ENCODE measurements around the gene PAX2. TPM values are rescaled to one million over a fixed set of nuclear protein-coding genes. Genes with fewer than 3 reads are reported as not detected.
A peak's percentile ranks its signal among the peaks of the same experiment; 100 is the strongest.

PAX2 gene
- total and polyA plus RNA-seq, 4 donors: not detected

- intact Hi-C loops (cut with DNase I): loop anchor here in 1 of 2 donors (1.0 kb wide), 1 partner anchor 21 kb away; no protein-coding TSS in a partner anchor
- ATAC-seq (ENCODE audit: low FRiP score): no peak
- 51 to 53% methylated on average over 16 of the region's 16 CpGs for WGBS, 2 donors
- no peak overlapping the region for H3K4me3 ChIP-seq (ENCODE audit: low read length in 2 of 2)
- H3K9me3 ChIP-seq (ENCODE audit: control insufficient read depth, low read length): no peaks in the 10 kb centered on the region
- no peaks in the 10 kb centered on the region for H3K27me3 ChIP-seq (ENCODE audit: control insufficient read depth in 1 of 2, insufficient read depth in 2 of 2, low read length in 1 of 2)
- H3K27ac ChIP-seq (ENCODE audit: low read depth in 1 of 2, low read length in 2 of 2): no peak overlapping the region
- no peaks in the 10 kb centered on the region for H3K4me1 ChIP-seq (ENCODE audit: control insufficient read depth in 1 of 2, insufficient read depth in 2 of 2, low read length in 2 of 2)
- H3K36me3 ChIP-seq (ENCODE audit: control insufficient read depth in 1 of 2, insufficient read depth in 2 of 2, low read length in 1 of 2): no peaks in the 10 kb centered on the region
- DNase-seq: peak in 1 of 2 donors; percentile 59
Measured at GRCh38 chr10:100811752-100812750, 66.7 kb downstream of the PAX2 start.

- Histone ChIP-seq H3K4me3 (ENCODE audit: low read length in 2 of 2) (no peak overlapping the region), H3K27me3 (ENCODE audit: control insufficient read depth in 1 of 2, insufficient read depth in 2 of 2, low read length in 1 of 2) (no peaks in the 10 kb centered on the region), H3K36me3 (ENCODE audit: control insufficient read depth in 1 of 2, insufficient read depth in 2 of 2, low read length in 1 of 2) (no peaks in the 10 kb centered on the region), H3K27ac (ENCODE audit: low read depth in 1 of 2, low read length in 2 of 2) (no peak overlapping the region), H3K9me3 (ENCODE audit: control insufficient read depth, low read length) (no peaks in the 10 kb centered on the region), H3K4me1 (ENCODE audit: control insufficient read depth in 1 of 2, insufficient read depth in 2 of 2, low read length in 2 of 2) (no peaks in the 10 kb centered on the region)
- DNase-seq (peak in 1 of 2 donors; percentile 20), ATAC-seq (ENCODE audit: low FRiP score) (no peak)
- intact Hi-C loops (cut with DNase I): loop anchor here in 1 of 2 donors (1.0 kb wide), 1 partner anchor 20 kb away; no protein-coding TSS in a partner anchor
- WGBS, 2 donors: 65 to 76% methylated on average over 6 of the region's 6 CpGs
Measured at GRCh38 chr10:100812978-100813377, 67.6 kb downstream of the PAX2 start.

- no peaks in the 10 kb centered on the region for H3K4me1 ChIP-seq (ENCODE audit: control insufficient read depth in 1 of 2, insufficient read depth in 2 of 2, low read length in 2 of 2)
- no peaks in the 10 kb centered on the region for H3K9me3 ChIP-seq (ENCODE audit: control insufficient read depth, low read length)
- H3K4me3 ChIP-seq (ENCODE audit: low read length in 2 of 2): no peak overlapping the region
- no peak for ATAC-seq (ENCODE audit: low FRiP score)
- WGBS, 2 donors: 15 to 18% methylated on average over 3 of the region's 3 CpGs
- H3K27ac ChIP-seq (ENCODE audit: low read depth in 1 of 2, low read length in 2 of 2): no peak overlapping the region
- H3K27me3 ChIP-seq (ENCODE audit: control insufficient read depth in 1 of 2, insufficient read depth in 2 of 2, low read length in 1 of 2): no peaks in the 10 kb centered on the region
- intact Hi-C loops (cut with DNase I): no loop called here
- DNase-seq: peak in 1 of 2 donors; percentile 42
- H3K36me3 ChIP-seq (ENCODE audit: control insufficient read depth in 1 of 2, insufficient read depth in 2 of 2, low read length in 1 of 2): no peaks in the 10 kb centered on the region
Measured at GRCh38 chr10:100814751-100815474, 69.5 kb downstream of the PAX2 start.

DNA sequence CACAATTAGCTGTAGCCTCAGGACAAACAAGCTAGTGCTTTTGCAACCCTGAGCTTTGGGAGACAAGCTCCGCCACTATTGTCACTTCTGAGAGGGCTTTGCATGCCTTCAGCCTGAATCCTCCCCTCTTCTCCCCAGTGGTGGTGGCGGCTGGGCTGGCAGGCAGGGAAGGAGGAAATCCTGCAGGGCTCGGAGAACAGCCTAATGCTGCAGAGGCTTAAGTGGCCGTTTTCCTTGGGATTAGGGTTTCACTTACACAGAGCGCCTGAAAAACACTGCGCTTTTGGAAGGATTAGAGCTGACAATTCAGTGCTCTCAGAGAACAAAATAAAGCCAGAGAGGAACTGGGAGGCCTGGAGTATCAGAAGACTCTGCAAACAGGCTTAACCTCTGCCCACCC lies 71.3 kb downstream of the PAX2 start:
- intact Hi-C loops (cut with DNase I): no loop called here
- H3K27ac ChIP-seq (ENCODE audit: low read depth in 1 of 2, low read length in 2 of 2): no peak overlapping the region
- ATAC-seq (ENCODE audit: low FRiP score) (no peak), DNase-seq (peak in 1 of 2 donors; percentile 19)
- no peaks in the 10 kb centered on the region for H3K27me3 ChIP-seq (ENCODE audit: control insufficient read depth in 1 of 2, insufficient read depth in 2 of 2, low read length in 1 of 2)
- no peaks in the 10 kb centered on the region for H3K9me3 ChIP-seq (ENCODE audit: control insufficient read depth, low read length)
- no peaks in the 10 kb centered on the region for H3K36me3 ChIP-seq (ENCODE audit: control insufficient read depth in 1 of 2, insufficient read depth in 2 of 2, low read length in 1 of 2)
- no peak overlapping the region for H3K4me3 ChIP-seq (ENCODE audit: low read length in 2 of 2)
- 40 to 50% methylated on average over 5 to 6 of the region's 6 CpGs for WGBS, 2 donors
- no peaks in the 10 kb centered on the region for H3K4me1 ChIP-seq (ENCODE audit: control insufficient read depth in 1 of 2, insufficient read depth in 2 of 2, low read length in 2 of 2)

DNA sequence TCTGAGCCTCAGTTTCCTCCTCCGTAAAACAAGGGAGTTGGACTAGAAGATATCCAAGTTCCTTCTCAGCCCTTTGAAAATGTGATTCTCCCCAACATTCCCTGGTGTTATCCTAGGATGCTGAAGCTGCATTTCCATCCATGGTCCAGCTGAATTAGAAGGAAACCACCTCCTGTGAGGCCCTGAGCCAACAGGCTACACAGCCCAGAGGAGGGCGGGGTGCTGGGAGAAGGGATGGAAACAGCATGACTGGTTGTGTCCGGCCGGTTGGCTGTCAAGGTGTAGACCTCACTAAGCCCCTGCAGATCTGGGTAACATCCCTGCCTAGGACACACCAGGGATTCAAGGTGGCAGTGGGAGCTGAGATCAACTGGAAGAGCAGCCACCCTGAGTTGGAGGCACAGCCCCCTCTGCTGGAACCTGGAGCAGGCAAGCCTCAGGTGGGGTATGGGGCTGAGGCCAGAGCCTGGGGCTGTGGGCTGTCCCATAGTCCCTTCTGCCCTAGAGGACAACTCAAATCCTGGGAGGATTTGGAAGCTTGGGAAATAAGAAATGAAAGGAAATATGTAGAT lies 72.0 kb downstream of the PAX2 start:
- no peaks in the 10 kb centered on the region for H3K9me3 ChIP-seq (ENCODE audit: control insufficient read depth, low read length)
- H3K27me3 ChIP-seq (ENCODE audit: control insufficient read depth in 1 of 2, insufficient read depth in 2 of 2, low read length in 1 of 2): no peaks in the 10 kb centered on the region
- ATAC-seq (ENCODE audit: low FRiP score) (no peak), DNase-seq (peak in 1 of 2 donors; percentile 35)
- no peaks in the 10 kb centered on the region for H3K36me3 ChIP-seq (ENCODE audit: control insufficient read depth in 1 of 2, insufficient read depth in 2 of 2, low read length in 1 of 2)
- H3K4me1 ChIP-seq (ENCODE audit: control insufficient read depth in 1 of 2, insufficient read depth in 2 of 2, low read length in 2 of 2): no peaks in the 10 kb centered on the region
- H3K27ac ChIP-seq (ENCODE audit: low read depth in 1 of 2, low read length in 2 of 2): no peak overlapping the region
- H3K4me3 ChIP-seq (ENCODE audit: low read length in 2 of 2): no peak overlapping the region
- intact Hi-C loops (cut with DNase I): no loop called here
- 66 to 69% methylated on average over 4 of the region's 4 CpGs for WGBS, 2 donors

GRCh38 chr10:100819424-100819823 lies 74.0 kb downstream of the PAX2 start:
- Histone ChIP-seq H3K27me3 (ENCODE audit: control insufficient read depth in 1 of 2, insufficient read depth in 2 of 2, low read length in 1 of 2) (no peaks in the 10 kb centered on the region), H3K36me3 (ENCODE audit: control insufficient read depth in 1 of 2, insufficient read depth in 2 of 2, low read length in 1 of 2) (no peaks in the 10 kb centered on the region), H3K9me3 (ENCODE audit: control insufficient read depth, low read length) (no peaks in the 10 kb centered on the region), H3K4me3 (ENCODE audit: low read length in 2 of 2) (no peak overlapping the region), H3K27ac (ENCODE audit: low read depth in 1 of 2, low read length in 2 of 2) (no peak overlapping the region), H3K4me1 (ENCODE audit: control insufficient read depth in 1 of 2, insufficient read depth in 2 of 2, low read length in 2 of 2) (no peaks in the 10 kb centered on the region)
- intact Hi-C loops (cut with DNase I): no loop called here
- whole genome bisulfite sequencing, 2 donors: 90 to 92% methylated on average over 6 of the region's 6 CpGs
- no peak for ATAC-seq (ENCODE audit: low FRiP score)
- no peak for DNase-seq

GRCh38 chr10:100823194-100823593 lies 77.8 kb downstream of the PAX2 start:
- no peak for ATAC-seq (ENCODE audit: low FRiP score)
- no peak overlapping the region for H3K27ac ChIP-seq (ENCODE audit: low read depth in 1 of 2, low read length in 2 of 2)
- no peaks in the 10 kb centered on the region for H3K9me3 ChIP-seq (ENCODE audit: control insufficient read depth, low read length)
- no peaks in the 10 kb centered on the region for H3K4me1 ChIP-seq (ENCODE audit: control insufficient read depth in 1 of 2, insufficient read depth in 2 of 2, low read length in 2 of 2)
- no peaks in the 10 kb centered on the region for H3K36me3 ChIP-seq (ENCODE audit: control insufficient read depth in 1 of 2, insufficient read depth in 2 of 2, low read length in 1 of 2)
- H3K27me3 ChIP-seq (ENCODE audit: control insufficient read depth in 1 of 2, insufficient read depth in 2 of 2, low read length in 1 of 2): no peaks in the 10 kb centered on the region
- 47 to 56% methylated on average over 3 of the region's 3 CpGs for WGBS, 2 donors
- DNase-seq: no peak
- no peak overlapping the region for H3K4me3 ChIP-seq (ENCODE audit: low read length in 2 of 2)
- intact Hi-C loops (cut with DNase I): no loop called here

DNA sequence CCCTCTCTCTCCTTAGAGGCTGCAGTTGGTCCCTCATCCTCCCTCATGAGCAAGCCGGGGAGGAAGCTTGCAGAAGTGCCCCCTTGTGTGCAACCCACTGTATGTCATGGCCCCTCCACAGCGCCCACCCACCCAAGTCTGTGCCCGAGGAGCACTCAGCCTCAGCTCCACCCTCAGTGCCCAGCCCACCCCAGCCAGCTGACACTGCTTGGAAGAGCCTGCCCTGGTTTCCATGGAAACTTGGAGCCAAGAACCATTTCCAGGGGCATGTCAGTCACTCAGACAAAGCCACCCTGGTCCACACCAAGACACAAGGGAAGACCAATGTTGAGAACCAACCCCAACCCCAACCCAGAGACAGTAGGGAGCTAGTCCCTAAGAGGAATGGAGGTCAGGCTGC lies 79.5 kb downstream of the PAX2 start:
- Histone ChIP-seq H3K4me3 (ENCODE audit: low read length in 2 of 2) (no peak overlapping the region), H3K9me3 (ENCODE audit: control insufficient read depth, low read length) (no peaks in the 10 kb centered on the region), H3K36me3 (ENCODE audit: control insufficient read depth in 1 of 2, insufficient read depth in 2 of 2, low read length in 1 of 2) (no peaks in the 10 kb centered on the region), H3K4me1 (ENCODE audit: control insufficient read depth in 1 of 2, insufficient read depth in 2 of 2, low read length in 2 of 2) (no peaks in the 10 kb centered on the region), H3K27ac (ENCODE audit: low read depth in 1 of 2, low read length in 2 of 2) (no peak overlapping the region), H3K27me3 (ENCODE audit: control insufficient read depth in 1 of 2, insufficient read depth in 2 of 2, low read length in 1 of 2) (no peaks in the 10 kb centered on the region)
- no peak for ATAC-seq (ENCODE audit: low FRiP score)
- intact Hi-C loops (cut with DNase I): no loop called here
- WGBS, 2 donors: 31 to 37% methylated on average over 3 of the region's 3 CpGs
- no peak for DNase-seq
